ENCODE results near the gene XPO1. TPM values are rescaled to one million over a fixed set of nuclear protein-coding genes. Genes with fewer than 3 reads are reported as not detected.
"Not testable (repeated sequence)": the region's sequence is repeated elsewhere in the genome, so short reads cannot be mapped to it uniquely, and the experiment has no call there.

The XPO1 gene
- total RNA-seq, 2 donors from 2014 or later, result 264 to 315 TPM

GRCh38 chr2:61549546-61549945 lies 11.4 kb upstream of the XPO1 start:
- no peaks in the 10 kb centered on the region for H3K36me3 Mint-ChIP-seq (ENCODE audit: low read depth)
- WGBS, 2 experiments (ENCODE audit: insufficient coverage in 1 of 2, insufficient read length in 1 of 2), result 93 to 100% methylated on average over 2 of the region's 2 CpGs
- no peak overlapping the region for H3K27ac ChIP-seq (ENCODE audit: low read depth, low read length)
- no peaks in the 10 kb centered on the region for H3K4me1 ChIP-seq (ENCODE audit: control insufficient read depth, insufficient read depth, low read length)
- H3K4me3 Mint-ChIP-seq, result no peak overlapping the region
- no peaks in the 10 kb centered on the region for H3K9me3 Mint-ChIP-seq
- H3K4me3 ChIP-seq (ENCODE audit: low read length), result no peak overlapping the region
- peak; percentile 20 for DNase-seq
- peaks cover 17% of the 10 kb centered on the region for H3K4me1 Mint-ChIP-seq
- no peak overlapping the region for H3K9ac ChIP-seq (ENCODE audit: extremely low read depth, low read length, poor library complexity, severe bottlenecking)
- TF ChIP-seq CTCF (conservative IDR thresholded peaks at IDR 0.05), result no peak
- H3K36me3 ChIP-seq (ENCODE audit: control insufficient read depth, insufficient read depth, low read length), result no peaks in the 10 kb centered on the region
- H3K27me3 ChIP-seq (ENCODE audit: control insufficient read depth, insufficient read depth, low read length, poor library complexity, severe bottlenecking), result no peaks in the 10 kb centered on the region
- no peak overlapping the region for H3K27ac Mint-ChIP-seq
- no peaks in the 10 kb centered on the region for H3K27me3 Mint-ChIP-seq (ENCODE audit: insufficient read depth)
- H3K9me3 ChIP-seq (ENCODE audit: control insufficient read depth, low read length), result no peaks in the 10 kb centered on the region

DNA sequence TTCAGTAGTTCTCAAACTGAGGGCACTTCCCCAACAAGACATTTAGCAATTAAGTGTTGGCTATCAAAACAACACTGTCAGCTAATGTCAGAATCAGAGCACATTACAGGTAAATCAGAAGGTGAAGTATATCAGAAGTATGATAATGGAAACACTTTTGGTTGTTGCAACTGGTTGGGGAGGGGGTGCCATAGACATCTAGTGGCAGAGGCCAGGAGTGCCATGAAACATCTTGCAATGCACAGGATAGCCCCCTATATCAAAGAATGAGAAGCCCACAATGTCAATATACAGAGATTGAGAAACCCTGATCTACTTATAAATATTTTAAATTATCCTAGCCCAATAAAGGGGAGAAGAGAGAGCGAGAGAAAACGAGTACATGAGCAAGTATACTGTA lies 4.9 kb upstream of the XPO1 start:
- Mint-ChIP-seq H3K4me3 (no peak overlapping the region), H3K36me3 (ENCODE audit: low read depth) (no peaks in the 10 kb centered on the region), H3K9me3 (no peaks in the 10 kb centered on the region), H3K27ac (no peak overlapping the region), H3K4me1 (peaks cover 6% of the 10 kb centered on the region), H3K27me3 (ENCODE audit: insufficient read depth) (no peaks in the 10 kb centered on the region)
- DNase-seq, result no peak
- WGBS, 2 experiments (ENCODE audit: insufficient coverage in 1 of 2, insufficient read length in 1 of 2), result no CpG with 5 or more reads among the region's 2 CpGs
- Histone ChIP-seq H3K9me3 (ENCODE audit: control insufficient read depth, low read length) (no peaks in the 10 kb centered on the region), H3K9ac (ENCODE audit: extremely low read depth, low read length, poor library complexity, severe bottlenecking) (no peak overlapping the region), H3K27ac (ENCODE audit: low read depth, low read length) (no peak overlapping the region), H3K4me1 (ENCODE audit: control insufficient read depth, insufficient read depth, low read length) (peaks cover 4% of the 10 kb centered on the region), H3K27me3 (ENCODE audit: control insufficient read depth, insufficient read depth, low read length, poor library complexity, severe bottlenecking) (no peaks in the 10 kb centered on the region), H3K4me3 (ENCODE audit: low read length) (no peak overlapping the region), H3K36me3 (ENCODE audit: control insufficient read depth, insufficient read depth, low read length) (no peaks in the 10 kb centered on the region)
- peak; percentile 60 for TF ChIP-seq CTCF (conservative IDR thresholded peaks at IDR 0.05)

GRCh38 chr2:61540167-61540566 lies 2.0 kb upstream of the XPO1 start:
- peaks cover 11% of the 10 kb centered on the region for H3K4me1 Mint-ChIP-seq
- DNase-seq; H3K9me3 Mint-ChIP-seq; H3K27me3 Mint-ChIP-seq (ENCODE audit: insufficient read depth); H3K36me3 Mint-ChIP-seq (ENCODE audit: low read depth); H3K27ac ChIP-seq (ENCODE audit: low read depth, low read length); H3K9ac ChIP-seq (ENCODE audit: extremely low read depth, low read length, poor library complexity, severe bottlenecking); H3K36me3 ChIP-seq (ENCODE audit: control insufficient read depth, insufficient read depth, low read length); H3K27ac Mint-ChIP-seq; H3K4me1 ChIP-seq (ENCODE audit: control insufficient read depth, insufficient read depth, low read length); H3K4me3 Mint-ChIP-seq; H3K4me3 ChIP-seq (ENCODE audit: low read length); H3K9me3 ChIP-seq (ENCODE audit: control insufficient read depth, low read length); H3K27me3 ChIP-seq (ENCODE audit: control insufficient read depth, insufficient read depth, low read length, poor library complexity, severe bottlenecking): not testable (repeated sequence)
- 92 to 97% methylated on average over 2 to 10 of the region's 10 CpGs for WGBS, 2 experiments (ENCODE audit: insufficient coverage in 1 of 2, insufficient read length in 1 of 2)

DNA sequence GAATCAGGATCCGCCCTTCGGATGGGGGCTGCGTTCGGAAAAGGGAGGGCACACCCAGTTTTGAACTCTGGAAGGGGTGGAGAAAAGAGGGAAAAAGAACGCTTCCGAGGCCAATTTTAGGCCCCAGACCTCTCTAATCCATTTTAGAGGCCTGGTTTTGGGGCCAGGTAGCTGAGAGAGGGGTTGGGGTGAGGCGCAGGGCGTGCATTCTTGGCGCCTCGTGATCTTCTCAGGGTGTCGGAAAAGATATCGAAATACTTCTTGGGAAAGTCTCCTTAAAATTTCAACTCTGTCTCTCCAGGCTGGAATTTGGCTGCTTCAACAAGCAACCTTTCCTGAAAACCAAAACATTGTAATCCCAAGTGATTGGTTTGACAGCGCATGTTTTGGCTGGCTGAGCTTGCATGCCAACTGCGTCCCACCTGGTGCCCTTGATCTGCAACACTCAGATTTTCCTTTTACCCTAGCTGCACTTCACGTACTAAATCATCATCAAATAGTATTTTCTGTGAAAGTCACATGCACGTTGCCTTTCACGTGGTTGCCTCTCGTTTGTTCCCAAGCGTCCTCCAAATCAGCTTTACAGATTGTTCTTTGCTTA lies 864 bp upstream of the XPO1 start:
- Histone ChIP-seq H3K4me3 (ENCODE audit: low read length) (peak overlapping the region; percentile 80), H3K4me1 (ENCODE audit: control insufficient read depth, insufficient read depth, low read length) (peaks cover 4% of the 10 kb centered on the region), H3K27ac (ENCODE audit: low read depth, low read length) (peak overlapping the region; percentile 98), H3K36me3 (ENCODE audit: control insufficient read depth, insufficient read depth, low read length) (peaks cover 2% of the 10 kb centered on the region), H3K27me3 (ENCODE audit: control insufficient read depth, insufficient read depth, low read length, poor library complexity, severe bottlenecking) (no peaks in the 10 kb centered on the region), H3K9ac (ENCODE audit: extremely low read depth, low read length, poor library complexity, severe bottlenecking) (peak overlapping the region; percentile 96), H3K9me3 (ENCODE audit: control insufficient read depth, low read length) (no peaks in the 10 kb centered on the region)
- Mint-ChIP-seq H3K27me3 (ENCODE audit: insufficient read depth) (no peaks in the 10 kb centered on the region), H3K4me1 (peaks cover 14% of the 10 kb centered on the region), H3K27ac (peak overlapping the region; percentile 99), H3K9me3 (no peaks in the 10 kb centered on the region), H3K36me3 (ENCODE audit: low read depth) (peaks cover 9% of the 10 kb centered on the region), H3K4me3 (peak overlapping the region; percentile 89)
- DNase-seq, result no peak
- 12 to 39% methylated on average over 9 to 19 of the region's 19 CpGs for WGBS, 2 experiments (ENCODE audit: insufficient coverage in 1 of 2, insufficient read length in 1 of 2)
- TF ChIP-seq CTCF (conservative IDR thresholded peaks at IDR 0.05), result no peak
